ENCODE data around the gene SDK1.
"Not testable (repeated sequence)": the region's sequence is repeated elsewhere in the genome, so short reads cannot be mapped to it uniquely, and the experiment has no call there.

The SDK1 gene

GRCh38 chr7:4314316-4314715 lies 1013.3 kb downstream of the SDK1 start:
- not testable (repeated sequence) for DNase-seq (ENCODE audit: low read depth)

Measured in stimulated activated CD8-positive, alpha-beta memory T cell treated with anti-CD3 and anti-CD28 coated beads, Interleukin-4, amount 100 ng/mL, for 24 hours (primary cell).